Stomach (tissue), 4 donors: ENCODE data around the gene PARP9.

Experiments used
- EP300 ChIP-seq: sonication (generic); formaldehyde crosslinking; IDR thresholded peaks from one replicate; pipeline ENCODE4 v1.6.1; 2017; ENCODE audit warnings: antibody characterized with exemption
- POLR2A ChIP-seq, 4 donors: fragments of 450-650 bp; IDR thresholded peaks; one replicate each; pipeline ENCODE4 v1.6.1; 2016; ENCODE audit warnings: antibody characterized with exemption in 4 of 4, control low read depth in 2 of 4, mild to moderate bottlenecking in 1 of 4, moderate library complexity in 1 of 4
- POLR2AphosphoS5 ChIP-seq, 3 donors: sonication (generic); formaldehyde crosslinking; IDR thresholded peaks; one replicate each; pipeline ENCODE4 v1.6.1; 2016; ENCODE audit warnings: antibody characterized with exemption in 3 of 3
- TF ChIP-seq, protein P1 (sequence below), 7 experiments: fragments of 450-650 bp in 4 of 7; fragments of 200-600 bp in 3 of 7; sonication (generic) in 3 of 7; IDR thresholded peaks; one replicate each; pipeline ENCODE4 v1.5.1; 2016 to 2019; ENCODE audit warnings: antibody characterized with exemption in 7 of 7, control low read depth in 2 of 7, mild to moderate bottlenecking in 1 of 7

DNA sequence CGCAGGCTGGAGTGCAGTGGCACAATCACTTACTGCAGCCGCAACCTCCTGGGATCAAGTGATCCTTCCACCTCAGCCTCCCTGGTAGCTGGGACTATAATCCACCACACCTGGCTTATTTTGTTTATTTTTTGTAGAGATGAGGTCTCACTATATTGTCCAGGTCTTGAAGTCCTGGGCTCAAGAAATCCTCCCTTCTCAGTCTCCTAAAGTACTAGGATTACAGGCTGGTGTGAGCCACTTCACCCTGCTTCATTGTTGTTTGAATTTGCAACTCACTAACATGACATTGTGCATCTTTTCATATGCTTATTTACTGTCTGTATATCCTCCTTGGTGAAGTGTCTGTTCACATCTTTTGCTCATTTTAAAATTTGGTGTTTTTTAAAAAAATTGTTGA lies 23.5 kb upstream of the PARP9 start:
- TF ChIP-seq EP300 = no peak
- no peak for TF ChIP-seq POLR2A (IDR thresholded peaks at IDR 0.05)
- TF ChIP-seq, protein P1, sequence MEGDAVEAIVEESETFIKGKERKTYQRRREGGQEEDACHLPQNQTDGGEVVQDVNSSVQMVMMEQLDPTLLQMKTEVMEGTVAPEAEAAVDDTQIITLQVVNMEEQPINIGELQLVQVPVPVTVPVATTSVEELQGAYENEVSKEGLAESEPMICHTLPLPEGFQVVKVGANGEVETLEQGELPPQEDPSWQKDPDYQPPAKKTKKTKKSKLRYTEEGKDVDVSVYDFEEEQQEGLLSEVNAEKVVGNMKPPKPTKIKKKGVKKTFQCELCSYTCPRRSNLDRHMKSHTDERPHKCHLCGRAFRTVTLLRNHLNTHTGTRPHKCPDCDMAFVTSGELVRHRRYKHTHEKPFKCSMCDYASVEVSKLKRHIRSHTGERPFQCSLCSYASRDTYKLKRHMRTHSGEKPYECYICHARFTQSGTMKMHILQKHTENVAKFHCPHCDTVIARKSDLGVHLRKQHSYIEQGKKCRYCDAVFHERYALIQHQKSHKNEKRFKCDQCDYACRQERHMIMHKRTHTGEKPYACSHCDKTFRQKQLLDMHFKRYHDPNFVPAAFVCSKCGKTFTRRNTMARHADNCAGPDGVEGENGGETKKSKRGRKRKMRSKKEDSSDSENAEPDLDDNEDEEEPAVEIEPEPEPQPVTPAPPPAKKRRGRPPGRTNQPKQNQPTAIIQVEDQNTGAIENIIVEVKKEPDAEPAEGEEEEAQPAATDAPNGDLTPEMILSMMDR (IDR thresholded peaks at IDR 0.05) = no peak
- no peak for TF ChIP-seq POLR2AphosphoS5 (IDR thresholded peaks at IDR 0.05)
